ENCODE data around the gene TMEM116.
"Not testable (repeated sequence)": the region's sequence is repeated elsewhere in the genome, so short reads cannot be mapped to it uniquely, and the experiment has no call there.

TMEM116 gene

DNA sequence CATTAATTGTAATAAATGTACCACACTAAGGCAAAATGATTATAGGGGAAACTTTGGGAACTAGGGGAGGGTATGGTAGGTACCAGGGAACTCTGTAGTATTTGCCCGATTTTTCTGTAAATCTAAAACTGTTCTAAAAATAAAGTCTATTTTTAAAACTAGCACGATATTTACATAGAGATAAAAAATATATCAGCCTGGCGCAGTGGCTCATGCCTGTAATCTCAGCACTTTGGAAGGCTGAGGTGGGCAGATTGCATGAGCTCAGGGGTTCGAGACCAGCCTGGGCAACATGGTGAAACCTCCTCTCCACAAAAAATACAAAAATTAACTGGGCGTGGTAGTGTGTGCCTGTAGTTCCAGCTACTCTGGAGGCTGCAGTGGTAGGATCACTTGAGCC is 32.4 kb downstream of the TMEM116 start:
- no peak for DNase-seq (ENCODE audit: extremely low read depth in 1 of 2, low read depth in 1 of 2)

GRCh38 chr12:111978545-111978944 is 34.4 kb downstream of the TMEM116 start:
- no peak for DNase-seq (ENCODE audit: extremely low read depth in 1 of 2, low read depth in 1 of 2)

DNA sequence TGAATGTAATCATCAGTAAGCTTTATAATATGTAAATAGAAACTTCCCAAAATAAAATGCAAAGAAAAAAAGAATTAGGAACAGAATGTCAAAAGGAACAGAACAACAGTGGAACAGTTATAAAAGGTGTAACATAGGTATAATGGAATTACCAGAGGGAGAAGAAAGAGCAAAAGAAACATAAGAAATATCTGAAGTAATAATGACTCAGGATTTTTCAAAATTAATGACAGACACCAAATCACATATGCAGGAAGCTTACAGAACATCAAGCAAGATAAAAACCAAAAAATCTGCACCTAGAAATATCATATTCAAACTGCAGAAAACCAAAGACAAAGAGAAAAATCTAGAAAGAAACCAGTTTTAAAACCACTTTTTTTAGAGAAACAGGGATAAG is 36.1 kb downstream of the TMEM116 start:
- DNase-seq (ENCODE audit: extremely low read depth in 1 of 2, low read depth in 1 of 2): no peak

- DNase-seq (ENCODE audit: extremely low read depth in 1 of 2, low read depth in 1 of 2): no peak
Observed at GRCh38 chr12:111976291-111976690, 36.7 kb downstream of the TMEM116 start.

- DNase-seq (ENCODE audit: extremely low read depth in 1 of 2, low read depth in 1 of 2): no peak
Observed at GRCh38 chr12:111975161-111975931, 37.6 kb downstream of the TMEM116 start.

DNA sequence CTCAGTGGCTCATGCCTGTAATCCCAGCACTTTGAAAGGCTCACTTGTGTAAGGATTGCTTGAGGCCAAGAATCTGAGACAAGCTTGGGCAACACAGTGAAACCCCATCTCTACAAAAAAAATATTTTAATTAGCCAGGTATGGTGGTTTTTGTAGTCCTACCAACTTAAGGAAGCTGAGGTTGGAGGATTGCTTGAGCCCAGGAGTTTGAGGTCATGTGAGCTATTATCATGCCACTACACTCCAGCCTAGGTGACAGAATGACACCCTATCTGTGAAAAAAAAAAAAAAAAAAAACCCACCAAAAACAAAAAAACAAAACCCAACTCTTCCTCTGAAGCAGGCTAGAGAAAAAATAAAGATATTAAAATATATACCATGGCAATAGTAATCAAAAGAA is 41.2 kb downstream of the TMEM116 start:
- DNase-seq (ENCODE audit: extremely low read depth in 1 of 2, low read depth in 1 of 2): no peak

- DNase-seq (ENCODE audit: extremely low read depth in 1 of 2, low read depth in 1 of 2): no peak
Observed at GRCh38 chr12:111964935-111965334, 48.0 kb downstream of the TMEM116 start.

DNA sequence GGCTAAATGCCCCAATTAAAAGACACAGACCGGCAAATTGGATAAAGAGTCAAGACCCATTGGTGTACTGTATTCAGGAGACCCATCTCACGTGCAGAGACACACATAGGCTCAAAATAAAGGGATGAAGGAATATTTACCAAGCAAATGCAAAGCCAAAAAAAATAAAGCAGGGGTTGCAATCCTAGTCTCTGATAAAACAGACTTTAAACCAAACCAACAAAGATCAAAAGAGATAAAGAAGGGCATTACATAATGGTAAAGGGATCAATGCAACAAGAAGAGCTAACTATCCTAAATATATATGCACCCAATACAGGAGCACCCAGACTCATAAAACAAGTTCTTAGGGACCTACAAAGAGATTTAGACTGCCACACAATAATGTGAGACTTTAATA is 53.4 kb downstream of the TMEM116 start:
- DNase-seq (ENCODE audit: extremely low read depth in 1 of 2, low read depth in 1 of 2): not testable (repeated sequence)

GRCh38 chr12:111957224-111957623 is 55.7 kb downstream of the TMEM116 start:
- not testable (repeated sequence) for DNase-seq (ENCODE audit: extremely low read depth in 1 of 2, low read depth in 1 of 2)

DNA sequence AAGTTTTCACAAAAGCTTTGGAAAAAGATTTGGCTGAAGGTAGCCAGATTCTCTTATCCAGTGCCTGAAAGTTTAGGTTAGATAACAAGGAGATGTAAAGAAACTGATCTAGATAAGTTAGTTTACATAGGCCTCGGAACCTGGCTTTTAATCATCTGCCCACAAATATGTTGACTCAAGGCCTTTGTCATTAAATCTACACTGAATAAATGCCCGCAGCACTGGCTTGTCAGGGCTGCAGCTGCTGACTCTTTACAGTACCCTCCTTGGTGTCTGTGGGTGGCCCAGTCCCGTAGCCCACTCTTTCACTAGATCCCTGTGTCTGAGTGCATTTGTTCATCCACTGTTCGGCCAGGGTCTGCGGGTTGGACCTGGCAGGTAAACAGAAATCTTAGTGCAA is 58.0 kb downstream of the TMEM116 start:
- DNase-seq (ENCODE audit: extremely low read depth in 1 of 2, low read depth in 1 of 2): no peak

DNA sequence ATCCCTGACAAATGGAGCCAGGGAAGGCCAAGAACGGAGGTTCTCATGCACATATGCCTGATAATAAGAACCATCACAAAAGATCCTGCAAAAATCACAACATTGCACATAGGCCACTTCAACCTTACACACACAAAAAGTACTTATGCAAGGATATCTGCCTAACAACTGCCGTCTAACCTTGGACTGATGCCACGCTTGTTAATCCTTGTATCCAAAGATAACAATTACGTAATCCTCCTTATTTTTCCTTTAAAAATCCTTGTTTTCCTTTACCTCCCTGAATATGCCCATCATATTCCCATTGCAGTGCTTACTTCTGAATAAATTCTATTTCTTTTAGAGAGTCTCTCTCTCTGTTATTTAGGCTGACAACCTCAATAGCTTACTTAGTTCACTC is 59.5 kb downstream of the TMEM116 start:
- DNase-seq (ENCODE audit: extremely low read depth in 1 of 2, low read depth in 1 of 2): no peak

DNA sequence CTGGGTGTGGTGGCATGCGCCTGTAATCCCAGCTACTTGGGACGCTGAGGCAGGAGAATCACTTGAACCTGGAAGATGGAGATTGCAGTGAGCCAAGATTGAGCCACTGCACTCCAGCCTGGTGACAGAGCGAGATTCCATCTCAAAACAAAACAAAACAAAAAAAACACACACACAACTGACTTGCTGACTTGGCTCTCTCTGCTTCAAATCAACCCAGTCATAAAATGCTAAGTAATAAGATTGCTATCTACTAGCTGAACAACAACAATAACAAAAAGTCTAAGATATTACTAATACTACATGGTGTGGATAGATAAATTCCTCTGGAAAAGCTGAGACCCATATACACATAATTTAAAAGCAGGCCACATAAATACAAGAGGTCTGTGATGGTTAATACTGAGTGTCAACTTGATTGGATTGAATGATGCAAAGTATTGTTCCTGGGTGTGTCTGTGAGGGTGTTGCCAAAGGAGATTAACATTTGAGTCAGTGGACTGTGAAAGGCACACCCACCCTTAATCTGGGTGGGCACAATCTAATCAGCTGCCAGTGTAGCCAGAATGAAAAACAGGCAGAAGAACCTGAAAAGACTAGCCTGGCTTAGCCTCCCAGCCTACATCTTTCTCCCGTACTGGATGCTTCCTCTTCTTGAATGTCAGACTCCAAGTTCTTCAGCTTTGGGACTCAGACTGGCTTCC is 60.7 kb downstream of the TMEM116 start:
- DNase-seq (ENCODE audit: extremely low read depth in 1 of 2, low read depth in 1 of 2): not testable (repeated sequence)

GRCh38 chr12:111950961-111951676 is 61.8 kb downstream of the TMEM116 start:
- not testable (repeated sequence) for DNase-seq (ENCODE audit: extremely low read depth in 1 of 2, low read depth in 1 of 2)

- no peak for DNase-seq (ENCODE audit: extremely low read depth in 1 of 2, low read depth in 1 of 2)
Observed at GRCh38 chr12:111943929-111944328, 69.0 kb downstream of the TMEM116 start.

DNA sequence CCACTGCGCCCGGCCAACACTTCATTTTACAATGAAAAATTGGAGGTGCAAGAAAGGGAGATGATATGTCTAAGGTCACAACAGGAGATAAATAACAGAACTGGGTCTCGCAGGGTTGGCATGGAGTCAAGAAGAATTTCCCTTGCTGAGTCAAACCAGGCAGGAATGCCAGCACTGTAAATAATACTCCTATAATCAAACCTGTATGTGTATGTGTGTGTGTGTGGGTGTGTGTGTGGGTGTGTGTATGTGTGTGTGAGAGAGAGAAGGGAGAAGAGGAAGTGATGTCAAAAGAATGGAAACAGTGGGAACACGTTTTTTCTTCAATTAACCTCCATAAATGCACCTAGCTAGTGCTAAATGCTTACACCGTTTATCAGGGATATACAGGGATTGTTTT is 70.4 kb downstream of the TMEM116 start:
- no peak for DNase-seq (ENCODE audit: extremely low read depth in 1 of 2, low read depth in 1 of 2)

GRCh38 chr12:111937429-111937828 is 75.5 kb downstream of the TMEM116 start:
- DNase-seq (ENCODE audit: extremely low read depth in 1 of 2, low read depth in 1 of 2): no peak

DNA sequence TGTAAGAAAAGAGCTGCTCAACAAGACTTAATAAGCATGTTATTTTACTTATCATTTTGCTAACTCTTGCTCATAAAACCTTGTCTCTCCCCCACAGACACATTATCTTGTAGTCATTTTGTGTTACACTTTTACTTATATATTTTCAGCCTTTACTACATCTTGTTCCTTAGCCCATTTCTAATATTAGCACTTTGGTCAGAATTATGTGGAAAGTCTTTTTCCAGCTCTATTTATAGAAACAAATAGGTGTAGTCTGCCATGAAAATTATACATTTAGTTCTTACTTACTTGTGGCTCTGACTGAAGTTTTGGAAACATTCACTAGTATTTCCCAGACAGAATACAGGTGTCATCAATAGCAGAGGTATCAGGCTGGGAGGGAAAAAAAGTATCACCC is 76.1 kb downstream of the TMEM116 start:
- no peak for DNase-seq (ENCODE audit: extremely low read depth in 1 of 2, low read depth in 1 of 2)

DNA sequence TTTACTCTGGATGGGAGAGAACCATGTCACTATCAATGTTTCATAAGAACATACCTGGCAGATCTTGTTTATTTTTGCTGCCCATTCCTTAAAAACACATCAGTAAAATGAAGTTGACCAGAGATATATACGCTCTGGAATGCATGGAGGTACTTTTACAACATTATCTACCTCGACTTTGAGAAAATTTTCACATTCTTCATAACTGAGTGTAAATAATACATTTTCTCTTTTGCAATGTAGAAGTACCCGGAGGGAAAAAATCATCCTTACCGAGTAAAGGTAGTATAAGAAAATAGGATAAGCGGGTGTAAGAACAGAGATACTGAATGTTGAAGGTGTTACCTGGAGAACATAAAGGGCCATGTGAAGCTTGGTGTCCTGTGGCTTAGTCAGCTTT is 80.7 kb downstream of the TMEM116 start:
- no peak for DNase-seq (ENCODE audit: extremely low read depth in 1 of 2, low read depth in 1 of 2)

- no peak for DNase-seq (ENCODE audit: extremely low read depth in 1 of 2, low read depth in 1 of 2)
Observed at GRCh38 chr12:111927346-111927745, 85.6 kb downstream of the TMEM116 start.

- no peak for DNase-seq (ENCODE audit: extremely low read depth in 1 of 2, low read depth in 1 of 2)
Observed at GRCh38 chr12:111926631-111927030, 86.3 kb downstream of the TMEM116 start.

DNA sequence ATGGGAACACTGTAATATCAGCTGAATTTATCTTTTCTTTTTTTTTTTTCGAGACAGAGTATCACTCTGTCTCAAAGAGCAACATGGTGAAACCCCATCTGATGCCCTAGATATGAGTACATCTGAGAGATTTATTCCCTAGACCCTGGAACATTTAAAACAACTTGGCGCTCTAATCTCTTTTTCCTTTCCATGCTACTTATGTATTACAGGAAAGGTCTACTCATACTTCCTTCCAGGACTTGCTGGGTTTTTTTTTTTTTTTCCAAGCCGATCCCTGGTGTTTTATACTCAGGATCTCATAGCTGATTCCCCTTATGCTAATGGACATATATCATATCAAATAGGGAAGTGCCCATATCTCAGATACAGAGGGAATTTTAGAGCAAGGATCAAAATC is 87.8 kb downstream of the TMEM116 start:
- DNase-seq (ENCODE audit: extremely low read depth in 1 of 2, low read depth in 1 of 2): no peak

- no peak for DNase-seq (ENCODE audit: extremely low read depth in 1 of 2, low read depth in 1 of 2)
Observed at GRCh38 chr12:111907740-111908139, 105.2 kb downstream of the TMEM116 start.
